Fibroblast of lung (primary cell): ENCODE measurements around the gene S100A14.

Experiments
- CTCF ChIP-seq, 2 donors: IDR thresholded peaks in 1 of 2; conservative IDR thresholded peaks in 1 of 2; 1 replicate in 1 of 2; 2 replicates in 1 of 2; pipeline ENCODE4 v1.5.1; 2011 to 2012; ENCODE audit warnings: low read length in 2 of 2, control low read depth in 1 of 2, inconsistent platforms in 1 of 2, low read depth in 1 of 2, mild to moderate bottlenecking in 1 of 2
- EZH2 ChIP-seq: IDR thresholded peaks from 2 replicates; pipeline ENCODE4 v1.5.1; 2012; ENCODE audit warnings: low read length, control low read depth, mild to moderate bottlenecking; ENCODE audit errors: missing control alignments

GRCh38 chr1:153629971-153630370 lies 13.8 kb upstream of the S100A14 start:
- TF ChIP-seq CTCF (conservative IDR thresholded peaks at IDR 0.05 in 1 of 2, IDR thresholded peaks at IDR 0.05 in 1 of 2; ENCODE audit: low read depth in 1 of 2, low read length in 2 of 2) (no peak), EZH2 (no peak)
